GM18868 (cell line): Measurements from ENCODE around the gene NAA50.

ENCODE experiments used
- ATAC-seq: cut with Tn5 transposase; IDR thresholded peaks from one replicate; pipeline ENCODE4 v1.9.1; 2021; ENCODE audit warnings: mild to moderate bottlenecking, moderate library complexity; ENCODE audit not compliant: unreplicated experiment

The NAA50 gene

GRCh38 chr3:113690482-113690881 lies 55.6 kb downstream of the NAA50 start:
- no peak for ATAC-seq

DNA sequence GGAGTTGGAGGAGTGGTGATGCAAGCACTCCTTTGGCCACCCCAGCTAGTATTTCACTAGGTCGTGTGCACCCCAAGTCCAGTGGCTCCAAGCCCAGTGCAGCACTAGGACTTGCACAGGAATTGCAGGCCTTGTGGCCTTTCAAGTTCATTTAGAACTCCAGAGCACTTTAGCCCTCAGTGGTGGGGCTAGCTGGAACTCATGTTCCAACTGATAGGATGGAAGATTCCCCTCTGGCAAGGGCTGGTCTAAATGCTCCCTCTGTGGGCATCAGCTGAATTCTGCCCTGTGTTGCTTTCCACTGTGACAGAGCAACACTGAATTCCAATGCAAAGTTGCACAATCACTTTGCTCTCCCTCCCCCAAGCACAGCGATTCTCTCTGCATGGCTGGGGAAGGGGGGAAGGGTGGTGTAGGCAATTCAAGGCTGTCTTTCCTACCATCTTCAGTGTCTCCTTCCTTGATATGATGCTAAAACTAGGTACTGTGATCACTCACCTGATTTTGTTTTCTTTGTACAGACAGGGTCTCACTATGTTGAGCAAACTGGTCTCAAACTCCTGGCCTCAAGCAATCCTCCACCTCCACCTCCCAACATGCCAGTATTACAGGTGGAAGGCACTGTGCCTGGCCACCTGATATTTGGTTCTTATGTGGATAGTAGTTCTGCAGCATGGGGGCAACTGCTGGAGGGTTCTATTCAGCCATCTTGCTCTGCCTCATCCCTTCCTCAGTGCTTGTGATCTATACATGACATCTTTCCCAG lies 59.9 kb downstream of the NAA50 start:
- ATAC-seq = no peak

DNA sequence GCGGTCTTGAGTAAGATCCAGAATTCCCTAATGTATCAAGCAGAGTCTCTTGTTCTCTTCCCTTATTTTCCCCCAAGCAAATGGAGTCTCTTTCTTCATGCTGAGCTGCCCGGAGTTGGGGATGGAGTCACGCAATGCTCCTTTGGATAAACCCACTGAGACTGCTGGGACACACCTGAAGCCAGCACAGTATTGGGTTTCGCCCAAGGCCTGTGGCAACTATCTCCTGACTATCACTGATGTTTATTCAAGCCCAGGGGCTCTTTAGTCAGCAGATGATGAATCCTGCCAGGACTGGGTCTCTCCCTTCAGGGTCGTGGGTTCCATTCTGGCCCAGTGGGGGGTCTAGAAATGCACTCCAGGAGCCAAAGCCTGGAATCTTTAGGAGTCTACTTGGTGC lies 60.9 kb downstream of the NAA50 start:
- ATAC-seq = no peak

DNA sequence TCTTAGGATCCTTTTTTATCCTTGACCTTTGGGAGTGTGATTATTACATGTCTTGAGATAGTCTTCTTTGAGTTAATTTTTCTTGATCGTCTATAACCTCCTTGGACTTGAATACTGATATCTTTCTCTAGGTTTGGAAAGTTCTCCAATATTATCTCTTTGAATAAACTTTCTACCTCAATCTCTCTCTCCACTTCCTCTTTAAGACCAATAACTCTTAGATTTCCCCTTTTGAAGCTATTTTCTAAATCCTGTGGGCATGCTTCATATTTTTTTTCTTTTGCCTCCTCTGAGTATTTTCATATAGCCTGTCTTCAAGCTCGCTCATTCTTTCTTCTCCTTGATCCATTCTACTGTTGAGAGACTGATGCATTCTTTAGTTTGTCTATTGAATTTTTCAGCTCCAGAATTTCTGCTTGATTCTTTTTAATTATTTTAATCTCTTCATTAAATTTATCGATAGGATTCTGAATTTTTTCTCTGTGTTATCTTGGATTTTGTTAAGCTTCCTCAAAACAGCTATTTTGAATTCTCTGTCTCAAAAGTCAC lies 61.7 kb downstream of the NAA50 start:
- ATAC-seq = no peak

GRCh38 chr3:113678773-113679172 lies 67.3 kb downstream of the NAA50 start:
- ATAC-seq = no peak

- ATAC-seq = no peak
Measured at GRCh38 chr3:113677737-113678136, 68.3 kb downstream of the NAA50 start.

- no peak for ATAC-seq
Measured at GRCh38 chr3:113676261-113676660, 69.8 kb downstream of the NAA50 start.

GRCh38 chr3:113673593-113673992 lies 72.5 kb downstream of the NAA50 start:
- no peak for ATAC-seq

DNA sequence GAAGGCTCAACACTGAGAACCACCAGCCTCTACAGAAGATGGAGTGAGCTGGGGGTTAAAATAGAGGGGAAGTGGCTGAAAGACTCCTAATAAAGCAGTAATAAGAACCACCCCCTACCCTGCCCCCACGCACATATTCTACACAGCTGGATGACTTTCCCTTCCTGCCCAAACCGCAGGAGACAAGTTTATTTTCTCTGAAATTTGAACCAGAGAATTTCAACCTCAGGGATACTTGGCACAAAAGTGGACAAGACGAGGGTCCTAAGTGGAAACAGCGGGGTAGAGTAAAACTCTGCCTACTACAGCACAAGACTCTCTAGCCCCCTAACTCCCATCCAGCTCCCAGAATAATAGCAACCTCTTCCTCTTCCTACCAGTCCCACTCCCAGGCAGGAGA lies 78.0 kb downstream of the NAA50 start:
- no peak for ATAC-seq
